NB4 (cell line): ENCODE measurements around the gene UBAC2.
"Not testable (repeated sequence)": the region's sequence is repeated elsewhere in the genome, so short reads cannot be mapped to it uniquely, and the experiment has no call there.

Source experiments
- CTCF ChIP-seq: IDR thresholded peaks from one replicate; pipeline ENCODE4 v1.5.1; 2012; ENCODE audit warnings: low read depth, low read length
- MAX ChIP-seq: IDR thresholded peaks from 2 replicates; pipeline ENCODE4 v1.6.1; 2011; ENCODE audit warnings: low read depth, low read length
- POLR2A ChIP-seq: IDR thresholded peaks from 2 replicates; pipeline ENCODE4 v1.6.1; 2011; ENCODE audit warnings: mild to moderate bottlenecking; ENCODE audit not compliant: insufficient read length; ENCODE audit errors: extremely low read depth

GRCh38 chr13:99393391-99393790 lies 192.7 kb downstream of the UBAC2 start:
- not testable (repeated sequence) for TF ChIP-seq CTCF, POLR2A, MAX
